ENCODE data around the gene TARS1.
"Not testable (repeated sequence)": the region's sequence is repeated elsewhere in the genome, so short reads cannot be mapped to it uniquely, and the experiment has no call there.

Gene TARS1

DNA sequence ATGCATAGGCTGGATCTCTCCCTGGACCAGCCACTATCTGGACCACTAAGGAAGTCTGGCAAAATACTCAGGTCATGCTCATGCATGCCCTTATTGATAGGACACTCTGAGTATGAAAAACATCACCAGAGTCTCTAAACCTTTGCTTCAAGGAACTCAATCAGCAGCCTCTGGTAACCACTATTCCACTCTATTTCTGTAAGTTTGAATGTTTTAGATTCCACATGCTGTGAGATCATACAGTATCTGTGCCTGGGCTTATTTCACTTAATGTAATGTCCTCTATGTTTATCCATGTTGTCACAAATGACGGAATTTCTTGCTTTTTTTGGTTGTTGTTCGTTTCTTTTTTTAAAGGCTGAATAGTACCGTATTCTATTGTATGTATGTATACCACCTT is 68.3 kb downstream of the TARS1 start:
- no peak overlapping the region for H3K27ac Mint-ChIP-seq
- H3K4me1 Mint-ChIP-seq = no peaks in the 10 kb centered on the region
- H3K36me3 Mint-ChIP-seq (ENCODE audit: low read depth) = no peaks in the 10 kb centered on the region
- H3K27me3 Mint-ChIP-seq (ENCODE audit: low read depth) = no peaks in the 10 kb centered on the region
- no peaks in the 10 kb centered on the region for H3K9me3 Mint-ChIP-seq
- H3K4me3 Mint-ChIP-seq = no peak overlapping the region
- TF ChIP-seq, protein P1, sequence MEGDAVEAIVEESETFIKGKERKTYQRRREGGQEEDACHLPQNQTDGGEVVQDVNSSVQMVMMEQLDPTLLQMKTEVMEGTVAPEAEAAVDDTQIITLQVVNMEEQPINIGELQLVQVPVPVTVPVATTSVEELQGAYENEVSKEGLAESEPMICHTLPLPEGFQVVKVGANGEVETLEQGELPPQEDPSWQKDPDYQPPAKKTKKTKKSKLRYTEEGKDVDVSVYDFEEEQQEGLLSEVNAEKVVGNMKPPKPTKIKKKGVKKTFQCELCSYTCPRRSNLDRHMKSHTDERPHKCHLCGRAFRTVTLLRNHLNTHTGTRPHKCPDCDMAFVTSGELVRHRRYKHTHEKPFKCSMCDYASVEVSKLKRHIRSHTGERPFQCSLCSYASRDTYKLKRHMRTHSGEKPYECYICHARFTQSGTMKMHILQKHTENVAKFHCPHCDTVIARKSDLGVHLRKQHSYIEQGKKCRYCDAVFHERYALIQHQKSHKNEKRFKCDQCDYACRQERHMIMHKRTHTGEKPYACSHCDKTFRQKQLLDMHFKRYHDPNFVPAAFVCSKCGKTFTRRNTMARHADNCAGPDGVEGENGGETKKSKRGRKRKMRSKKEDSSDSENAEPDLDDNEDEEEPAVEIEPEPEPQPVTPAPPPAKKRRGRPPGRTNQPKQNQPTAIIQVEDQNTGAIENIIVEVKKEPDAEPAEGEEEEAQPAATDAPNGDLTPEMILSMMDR (IDR thresholded peaks at IDR 0.05; ENCODE audit: unreplicated experiment in 3 of 3) = no peak

GRCh38 chr5:33513462-33514185 is 72.9 kb downstream of the TARS1 start:
- Mint-ChIP-seq H3K27ac (no peak overlapping the region), H3K36me3 (ENCODE audit: low read depth) (no peaks in the 10 kb centered on the region), H3K4me3 (no peak overlapping the region), H3K9me3 (peaks cover 6% of the 10 kb centered on the region), H3K4me1 (no peaks in the 10 kb centered on the region), H3K27me3 (ENCODE audit: low read depth) (no peaks in the 10 kb centered on the region)
- TF ChIP-seq, protein P1 (IDR thresholded peaks at IDR 0.05; ENCODE audit: unreplicated experiment in 3 of 3) = no peak

DNA sequence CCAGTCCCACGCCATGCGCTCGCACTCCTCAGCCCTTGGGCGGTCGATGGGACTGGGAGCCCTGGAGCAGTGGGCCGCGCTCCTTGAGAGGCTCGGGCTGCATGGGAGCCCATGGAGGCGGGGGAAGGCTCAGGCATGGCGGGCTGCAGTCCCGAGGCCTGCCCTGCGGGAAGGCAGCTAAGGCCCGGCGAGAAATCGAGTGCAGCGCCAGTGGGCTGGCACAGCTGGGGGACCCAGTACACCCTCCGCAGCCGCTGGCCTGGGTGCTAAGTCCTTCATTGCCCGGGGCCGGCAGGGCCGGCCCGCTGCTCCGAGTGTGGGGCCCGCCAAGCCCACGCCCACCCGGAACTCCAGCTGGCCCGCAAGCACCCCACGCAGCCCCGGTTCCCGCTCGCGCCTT is 74.6 kb downstream of the TARS1 start:
- not testable (repeated sequence) for H3K9me3 Mint-ChIP-seq; H3K27me3 Mint-ChIP-seq (ENCODE audit: low read depth); H3K27ac Mint-ChIP-seq; H3K36me3 Mint-ChIP-seq (ENCODE audit: low read depth); H3K4me3 Mint-ChIP-seq; H3K4me1 Mint-ChIP-seq

GRCh38 chr5:33516421-33516820 is 75.7 kb downstream of the TARS1 start:
- Mint-ChIP-seq H3K27me3 (ENCODE audit: low read depth) (no peaks in the 10 kb centered on the region), H3K4me3 (no peak overlapping the region), H3K4me1 (no peaks in the 10 kb centered on the region), H3K27ac (no peak overlapping the region), H3K9me3 (peaks cover 9% of the 10 kb centered on the region), H3K36me3 (ENCODE audit: low read depth) (no peaks in the 10 kb centered on the region)
- TF ChIP-seq, protein P1 (IDR thresholded peaks at IDR 0.05; ENCODE audit: unreplicated experiment in 3 of 3) = no peak

Data from nephron (organoid).